PC-3 (cell line): ENCODE measurements around the gene THOC1. TPM values are rescaled to one million over a fixed set of nuclear protein-coding genes. Genes with fewer than 3 reads are reported as not detected.

Experiments
- ATAC-seq: fragments of 200-7000 bp; cut with Tn5 transposase; 2 replicates; pipeline ENCODE4 v1.9.1; 2020; ENCODE audit warnings: mild to moderate bottlenecking, moderate library complexity
- BruUV-seq: library from RNA; stranded (reverse); fragments of 400-500 nt; replicated peaks from 2 replicates; lab custom pipeline; 2021; lab: Mats Ljungman, UMichigan
- CTCF ChIA-PET: fragments of 300-600 bp; sonication (Branson Sonifier 250); formaldehyde crosslinking; loops from one replicate; lab custom pipeline; 2022; ENCODE audit warnings: antibody characterized with exemption; lab: Charles Lee
- POLR2A ChIA-PET: fragments of 300-600 bp; sonication (Branson Sonifier 250); formaldehyde crosslinking; loops from one replicate; lab custom pipeline; 2022; ENCODE audit warnings: antibody characterized with exemption; ENCODE audit not compliant: unreplicated experiment; lab: Charles Lee
- DNase-seq: peaks from one replicate; pipeline ENCODE4 v3.0.0-alpha.2; 2015
- H2AFZ ChIP-seq: fragments of 300-600 bp; sonication (generic); 2 replicates; pipeline ENCODE4 v1.6.0; 2016; ENCODE audit warnings: antibody characterized with exemption, low read length
- H3F3A ChIP-seq: fragments of 300-600 bp; sonication (generic); one replicate; pipeline ENCODE4 v1.6.0; 2017; ENCODE audit warnings: antibody characterized with exemption, low read length, control low read depth, mild to moderate bottlenecking; ENCODE audit not compliant: unreplicated experiment
- H3K27ac ChIP-seq: fragments of 300-600 bp; sonication (generic); 2 replicates; pipeline ENCODE4 v1.5.1; 2016; ENCODE audit warnings: mild to moderate bottlenecking, low read length
- H3K27me3 ChIP-seq: fragments of 300-600 bp; sonication (generic); 2 replicates; pipeline ENCODE4 v1.6.1; 2016; ENCODE audit warnings: low read length, mixed read lengths
- H3K36me3 ChIP-seq: fragments of 300-600 bp; sonication (generic); 2 replicates; pipeline ENCODE4 v1.6.1; 2016; ENCODE audit warnings: low read depth, mixed run types, low read length, mixed read lengths
- H3K4me1 ChIP-seq: fragments of 300-600 bp; sonication (generic); 2 replicates; pipeline ENCODE4 v1.5.1; 2016; ENCODE audit warnings: low read length; ENCODE audit not compliant: insufficient read depth
- H3K4me2 ChIP-seq: fragments of 300-600 bp; sonication (generic); 2 replicates; pipeline ENCODE4 v1.6.0; 2016; ENCODE audit warnings: low read length
- H3K4me3 ChIP-seq: fragments of 300-600 bp; sonication (generic); 2 replicates; pipeline ENCODE4 v1.5.1; 2016; ENCODE audit warnings: mild to moderate bottlenecking, low read length, mixed read lengths
- H3K79me2 ChIP-seq: fragments of 300-600 bp; sonication (generic); 2 replicates; pipeline ENCODE4 v1.6.1; 2017; ENCODE audit warnings: low read length, mixed read lengths
- H3K9ac ChIP-seq: fragments of 300-600 bp; sonication (generic); 2 replicates; pipeline ENCODE4 v1.6.0; 2016; ENCODE audit warnings: mild to moderate bottlenecking, low read length
- H3K9me2 ChIP-seq: fragments of 300-600 bp; sonication (generic); replicated peaks from 2 replicates; pipeline ENCODE4 v1.6.1; 2016; ENCODE audit warnings: mixed run types, low read length, mixed read lengths
- H3K9me3 ChIP-seq: fragments of 300-600 bp; sonication (generic); 2 replicates; pipeline ENCODE4 v1.6.1; 2016; ENCODE audit warnings: low read length, mixed read lengths
- H4K20me1 ChIP-seq: fragments of 300-600 bp; sonication (generic); 2 replicates; pipeline ENCODE4 v1.6.1; 2016; ENCODE audit warnings: low read length, mixed read lengths
- CTCF ChIP-seq: fragments of 300-600 bp; sonication (generic); conservative IDR thresholded peaks from 2 replicates; pipeline ENCODE4 v1.5.1; 2017; ENCODE audit warnings: antibody characterized with exemption, low read depth, mild to moderate bottlenecking, low read length
- EZH2 ChIP-seq: fragments of 300-600 bp; sonication (generic); IDR thresholded peaks from one replicate; pipeline ENCODE4 v1.6.1; 2017; ENCODE audit warnings: antibody characterized with exemption, mild to moderate bottlenecking, low read length; ENCODE audit not compliant: unreplicated experiment
- EZH2phosphoT487 ChIP-seq: fragments of 300-600 bp; sonication (generic); IDR thresholded peaks from 2 replicates; pipeline ENCODE4 v1.6.1; 2018; ENCODE audit warnings: mild to moderate bottlenecking, antibody characterized with exemption, low read length, borderline replicate concordance
- intact Hi-C: fragments of 100-400 bp; cut with micrococcal nuclease; formaldehyde crosslinking; loops from 2 replicates; pipeline ENCODE4 v1.9.0; 2023
- total RNA-seq: library from RNA; depleted of rRNA; stranded (reverse); fragments of >200 nt; gene quantifications from 2 replicates; pipeline ENCODE4 v1.2.3, GENCODE V29; 2014

The THOC1 gene
- total RNA-seq, 1 experiment from 2014 or later = 43.5 TPM

GRCh38 chr18:217532-218336, 50.1 kb downstream of the THOC1 start:
- DNase-seq = no peak
- H3K27ac ChIP-seq = no peak overlapping the region
- no peaks in the 10 kb centered on the region for H3K4me1 ChIP-seq
- H3K4me2 ChIP-seq = no peak overlapping the region
- H3K36me3 ChIP-seq = peaks cover 69% of the 10 kb centered on the region
- no TSS peak for BruUV-seq
- ChIA-PET POLR2A (no interaction called here), CTCF (no interaction called here)
- peaks cover 6% of the 10 kb centered on the region; the same call in 1 of the 2 replicates for H3K9me3 ChIP-seq
- no peaks in the 10 kb centered on the region for H3K79me2 ChIP-seq
- no peak overlapping the region for H2AFZ ChIP-seq
- ATAC-seq = no peak
- intact Hi-C loops = no loop called here
- no peak overlapping the region for H3K9ac ChIP-seq
- H3K9me2 ChIP-seq = no peaks in the 10 kb centered on the region
- H3K4me3 ChIP-seq = no peak overlapping the region
- no peaks in the 10 kb centered on the region for H3F3A ChIP-seq
- no peaks in the 10 kb centered on the region for H4K20me1 ChIP-seq
- TF ChIP-seq EZH2 (no peak), EZH2phosphoT487 (no peak), CTCF (no peak)
- H3K27me3 ChIP-seq = no peaks in the 10 kb centered on the region

GRCh38 chr18:215448-216010, 52.3 kb downstream of the THOC1 start:
- intact Hi-C loops = no loop called here
- Histone ChIP-seq H3K4me2 (no peak overlapping the region), H4K20me1 (no peaks in the 10 kb centered on the region), H3K36me3 (peaks cover 84% of the 10 kb centered on the region), H3K27me3 (no peaks in the 10 kb centered on the region), H3K27ac (no peak overlapping the region), H3K9me3 (peaks cover 6% of the 10 kb centered on the region; the same call in 1 of the 2 replicates), H3K79me2 (no peaks in the 10 kb centered on the region), H2AFZ (no peak overlapping the region), H3K4me1 (no peaks in the 10 kb centered on the region), H3K9ac (no peak overlapping the region), H3K9me2 (no peaks in the 10 kb centered on the region), H3K4me3 (no peak overlapping the region), H3F3A (no peaks in the 10 kb centered on the region)
- BruUV-seq = no TSS peak
- ChIA-PET POLR2A (no interaction called here), CTCF (no interaction called here)
- no peak for TF ChIP-seq EZH2
- no peak for TF ChIP-seq CTCF
- no peak for TF ChIP-seq EZH2phosphoT487
- ATAC-seq (peak; percentile 24), DNase-seq (no peak)

GRCh38 chr18:213966-214365, 53.9 kb downstream of the THOC1 start:
- no peak overlapping the region for H3K4me2 ChIP-seq
- H3K9me3 ChIP-seq = peaks cover 6% of the 10 kb centered on the region; the same call in 1 of the 2 replicates
- TF ChIP-seq CTCF (no peak), EZH2 (no peak), EZH2phosphoT487 (no peak)
- no peak for ATAC-seq
- no peak for DNase-seq
- H3K9me2 ChIP-seq = no peaks in the 10 kb centered on the region
- ChIA-PET POLR2A (no interaction called here), CTCF (no interaction called here)
- no peak overlapping the region for H3K9ac ChIP-seq
- H3F3A ChIP-seq = no peaks in the 10 kb centered on the region
- H3K4me3 ChIP-seq = no peak overlapping the region
- H3K36me3 ChIP-seq = peaks cover 93% of the 10 kb centered on the region
- H3K27me3 ChIP-seq = no peaks in the 10 kb centered on the region
- no TSS peak for BruUV-seq
- H3K4me1 ChIP-seq = no peaks in the 10 kb centered on the region
- H4K20me1 ChIP-seq = no peaks in the 10 kb centered on the region
- intact Hi-C loops = no loop called here
- no peak overlapping the region for H2AFZ ChIP-seq
- H3K27ac ChIP-seq = no peak overlapping the region
- no peaks in the 10 kb centered on the region for H3K79me2 ChIP-seq
